GM10847 (cell line): ENCODE data around the gene NKAIN2.

ENCODE experiments used
- POLR2A ChIP-seq: IDR thresholded peaks from 2 replicates; pipeline ENCODE4 v1.6.1; 2011; ENCODE audit not compliant: insufficient read length; ENCODE audit errors: extremely low read depth

NKAIN2 gene

DNA sequence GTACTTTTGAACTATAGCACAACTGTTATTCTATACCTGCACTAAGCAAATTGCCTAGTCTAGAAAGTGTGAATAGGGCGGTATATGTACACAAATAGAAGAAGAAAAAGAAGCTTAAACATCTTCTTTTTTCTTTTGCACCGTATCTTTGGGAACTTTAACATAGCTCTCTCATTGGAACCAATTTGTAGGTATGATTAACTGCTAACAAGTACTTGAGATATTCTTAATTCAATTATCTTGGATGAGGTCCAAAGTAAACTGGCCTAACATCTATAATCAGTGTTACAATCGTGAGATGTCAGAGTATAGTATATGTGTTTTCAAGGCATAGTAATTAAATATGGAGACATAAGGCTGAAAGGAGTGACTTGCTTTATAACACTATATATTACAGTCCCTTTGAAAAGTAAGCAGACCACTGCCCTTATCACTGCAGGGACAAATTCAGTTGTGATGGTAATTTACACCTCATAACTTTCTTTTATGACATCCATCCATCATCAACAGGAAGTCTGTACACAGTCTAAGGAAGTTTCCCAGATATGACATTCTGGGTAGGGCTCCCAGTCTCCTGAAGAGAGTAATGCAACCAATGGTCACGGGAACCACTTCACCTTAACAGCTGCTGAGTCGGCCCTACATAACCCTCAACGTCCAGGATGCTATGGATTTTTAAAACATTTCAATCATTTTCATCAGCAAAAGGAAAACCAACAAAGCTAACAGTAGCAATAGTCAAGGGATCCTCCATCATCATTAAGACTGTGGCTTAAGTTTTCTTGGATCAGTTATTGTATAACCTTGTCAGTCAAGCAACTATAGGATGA lies 37.6 kb downstream of the NKAIN2 start:
- no peak for TF ChIP-seq POLR2A

DNA sequence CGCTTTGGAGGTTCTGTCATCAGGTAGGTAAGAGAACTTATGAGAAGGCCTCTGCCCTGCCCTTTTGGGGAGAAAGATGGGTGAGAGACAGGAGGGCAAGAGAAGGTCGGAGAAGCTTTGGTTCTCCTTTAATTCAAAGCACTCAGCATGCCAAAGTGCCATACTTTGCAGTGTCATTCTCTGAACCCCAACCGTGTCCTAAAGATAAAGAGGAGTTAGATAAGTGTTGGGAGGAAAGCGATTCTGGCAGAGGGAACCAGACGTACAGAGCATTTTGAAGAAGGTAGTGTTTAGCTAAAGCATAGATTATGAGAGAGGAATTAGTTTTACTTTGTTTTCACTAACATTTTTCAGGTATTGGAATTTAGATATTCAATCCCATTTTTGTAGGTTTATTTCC lies 40.3 kb downstream of the NKAIN2 start:
- no peak for TF ChIP-seq POLR2A

DNA sequence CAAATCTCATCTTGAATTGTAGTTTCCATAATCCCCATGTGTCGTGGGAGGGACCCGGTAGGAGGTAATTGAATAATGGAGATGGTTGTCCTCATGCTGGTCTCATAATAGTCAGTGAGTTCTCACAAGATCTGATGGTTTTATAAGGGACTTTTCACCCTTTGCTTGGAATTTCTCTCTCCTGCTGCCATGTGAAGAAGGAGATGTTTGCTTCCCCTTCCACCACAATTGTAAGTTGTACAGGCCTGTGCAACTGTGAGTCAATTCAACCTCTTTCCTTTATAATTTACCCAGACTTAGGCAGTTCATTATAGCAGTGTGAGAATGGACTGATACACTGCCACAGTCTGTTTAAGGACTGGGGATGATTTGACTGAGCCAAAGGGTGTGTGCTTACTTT lies 44.7 kb downstream of the NKAIN2 start:
- no peak for TF ChIP-seq POLR2A

DNA sequence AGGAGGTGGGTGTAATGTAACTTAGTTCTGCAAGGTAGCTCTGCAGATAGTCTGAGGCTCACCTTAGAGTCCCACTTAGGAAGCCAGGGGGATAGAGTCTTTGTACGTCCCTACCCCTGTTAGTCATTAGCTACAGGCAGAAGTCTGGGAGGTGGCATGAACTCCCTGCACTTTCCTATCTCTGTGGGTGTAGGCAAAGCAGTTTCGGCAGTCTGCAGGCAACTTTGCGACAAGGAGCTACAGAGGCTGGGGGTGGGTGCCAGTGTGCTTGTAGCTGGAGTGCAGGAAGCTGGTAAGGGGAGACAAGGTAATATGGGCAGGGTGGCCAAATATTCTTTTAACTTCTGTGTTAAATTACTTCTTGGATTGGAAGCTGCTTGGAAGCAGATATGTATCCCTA lies 45.7 kb downstream of the NKAIN2 start:
- no peak for TF ChIP-seq POLR2A

- no peak for TF ChIP-seq POLR2A
Observed at GRCh38 chr6:123850555-123850954, 46.9 kb downstream of the NKAIN2 start.

DNA sequence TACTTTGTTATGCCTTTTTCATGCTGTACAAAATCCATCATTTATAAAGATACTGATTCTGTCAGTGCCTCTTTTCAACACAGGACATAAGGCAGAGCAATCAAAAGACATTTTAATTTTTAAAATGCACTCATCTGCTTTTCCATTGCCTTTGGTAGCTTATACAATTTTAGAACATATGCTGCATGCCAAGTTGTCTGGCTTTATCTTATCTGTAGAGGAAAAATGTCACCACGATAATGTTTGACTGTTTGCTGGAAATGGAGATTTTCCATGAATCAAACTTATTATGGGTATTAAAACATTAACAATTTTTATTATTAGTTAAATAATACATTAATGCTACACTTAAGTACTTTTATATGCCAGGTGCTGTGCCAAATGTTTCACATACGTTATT lies 50.5 kb downstream of the NKAIN2 start:
- TF ChIP-seq POLR2A = no peak

DNA sequence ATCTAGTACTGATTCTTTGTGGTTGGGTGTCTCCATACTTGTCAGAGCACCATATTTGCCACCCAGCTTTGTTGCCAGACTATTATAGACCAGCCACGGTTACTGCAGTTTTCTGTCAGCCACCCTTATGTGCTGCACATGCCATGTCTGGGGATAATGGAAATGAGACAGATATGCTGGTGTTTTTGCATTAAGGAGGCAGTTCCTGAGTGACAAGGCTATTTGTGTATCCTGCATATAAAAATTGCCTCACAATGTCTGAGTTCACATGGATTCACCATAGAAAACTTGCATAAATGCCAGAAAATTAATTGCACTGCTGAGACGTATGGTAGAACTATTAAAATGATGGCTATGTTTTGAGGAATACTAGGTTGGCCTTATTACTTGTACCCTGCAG lies 51.8 kb downstream of the NKAIN2 start:
- no peak for TF ChIP-seq POLR2A

DNA sequence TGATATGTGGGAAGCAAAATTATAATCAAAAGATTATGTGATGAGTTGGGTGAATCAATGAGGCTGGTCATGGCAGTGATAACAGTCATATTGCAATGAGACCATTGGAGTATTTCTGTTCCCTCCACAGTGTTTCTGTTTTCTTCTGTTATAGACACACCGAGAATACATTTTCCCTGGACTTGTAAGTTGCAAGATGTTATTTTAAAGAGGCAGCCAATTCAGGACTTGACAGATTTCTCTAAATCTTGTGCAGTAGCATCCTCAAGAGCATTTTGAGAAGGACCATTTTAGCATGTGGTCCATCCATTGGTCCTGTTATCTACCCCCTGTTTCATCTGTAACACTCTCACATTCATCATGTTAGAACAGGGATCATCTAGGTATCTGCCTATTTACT lies 55.6 kb downstream of the NKAIN2 start:
- no peak for TF ChIP-seq POLR2A

DNA sequence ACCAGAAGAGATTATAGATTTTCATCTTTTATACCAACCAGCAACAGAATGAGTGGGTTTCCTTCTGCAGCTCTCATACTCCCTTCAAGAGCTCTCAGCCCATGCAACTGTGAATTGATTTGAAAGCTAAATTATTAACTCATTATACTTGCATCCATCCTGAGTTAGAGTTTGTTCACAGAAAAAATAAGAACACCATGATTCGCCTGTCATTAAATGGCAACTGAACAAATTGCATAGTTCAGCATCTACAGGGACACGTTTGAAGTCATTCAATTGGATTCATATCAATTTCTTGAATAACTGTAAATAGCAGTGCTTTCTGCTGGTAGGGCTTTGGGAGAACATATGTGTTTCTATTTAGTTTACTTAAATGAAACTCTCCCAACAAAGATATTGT lies 65.7 kb downstream of the NKAIN2 start:
- no peak for TF ChIP-seq POLR2A

GRCh38 chr6:123873974-123874373 lies 70.3 kb downstream of the NKAIN2 start:
- TF ChIP-seq POLR2A = no peak

DNA sequence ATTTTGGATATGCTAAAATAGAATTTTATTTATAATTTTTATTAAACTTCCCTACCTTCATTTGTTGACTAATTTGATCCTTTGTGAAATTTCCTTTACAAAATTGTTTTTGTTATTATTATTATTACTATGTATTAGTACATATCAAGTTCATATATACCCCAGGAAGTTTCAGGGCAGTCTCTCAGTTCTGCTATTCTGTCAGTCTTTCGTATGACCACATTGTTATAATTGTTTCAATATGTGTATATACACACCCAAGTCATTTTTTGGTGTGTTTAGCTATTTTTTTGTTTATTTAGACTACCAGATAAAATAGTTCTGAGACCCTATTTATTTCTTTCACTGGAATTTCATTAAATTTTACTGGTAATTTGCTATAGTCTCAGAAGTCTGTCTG lies 72.1 kb downstream of the NKAIN2 start:
- no peak for TF ChIP-seq POLR2A

DNA sequence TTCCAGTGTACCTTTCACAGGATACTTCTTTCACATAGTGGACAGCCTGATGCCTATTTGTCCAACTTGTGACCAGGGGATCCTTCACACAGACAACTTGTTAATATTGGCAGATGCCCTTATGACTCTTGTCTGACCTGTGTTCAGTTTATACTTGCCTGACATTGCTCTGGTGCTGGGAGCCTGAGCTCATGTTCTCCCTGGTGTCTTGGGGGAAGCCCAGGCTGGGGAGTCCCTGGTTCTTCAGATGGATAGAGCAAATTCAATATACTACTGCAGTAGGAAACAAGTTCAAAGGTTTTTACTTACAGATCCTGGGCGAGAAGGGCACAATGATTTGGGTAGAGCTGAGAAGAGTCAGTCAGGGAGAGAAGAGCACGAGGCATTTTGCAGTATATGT lies 76.1 kb downstream of the NKAIN2 start:
- TF ChIP-seq POLR2A = no peak

DNA sequence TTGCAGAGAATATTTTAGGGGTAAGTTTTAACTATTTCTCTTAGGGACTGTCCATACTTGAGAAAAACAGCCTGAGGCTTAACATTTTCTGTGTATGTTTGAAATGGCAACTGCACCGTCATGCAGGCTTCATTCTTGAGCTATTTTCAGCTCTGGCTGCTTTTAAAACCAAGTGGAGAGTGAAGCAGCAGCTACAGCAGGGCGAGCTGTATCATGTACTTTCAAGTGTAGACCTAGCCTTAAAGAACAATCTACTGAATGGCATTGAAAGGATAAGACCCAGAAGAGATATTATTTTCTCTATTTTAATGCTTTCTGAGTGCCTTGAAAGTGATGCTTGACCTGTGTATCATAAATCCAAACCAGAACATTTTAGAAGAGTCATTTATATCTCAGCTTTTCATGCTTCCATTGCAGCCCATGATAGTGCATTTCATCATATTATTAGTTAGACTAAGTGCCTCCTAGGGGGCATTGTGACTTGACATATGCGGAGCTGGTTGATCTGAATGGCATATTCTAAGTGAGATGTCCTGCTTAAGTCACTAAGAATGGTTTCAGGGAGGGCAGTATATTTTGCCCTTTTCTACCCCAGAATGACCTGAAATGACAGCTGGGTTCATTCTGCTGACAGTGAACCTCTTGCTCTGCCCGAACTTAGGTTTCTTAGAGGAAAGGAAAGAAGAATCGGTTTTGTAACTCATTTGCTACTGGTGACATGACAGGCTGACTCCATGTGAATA lies 85.3 kb downstream of the NKAIN2 start:
- TF ChIP-seq POLR2A = no peak

DNA sequence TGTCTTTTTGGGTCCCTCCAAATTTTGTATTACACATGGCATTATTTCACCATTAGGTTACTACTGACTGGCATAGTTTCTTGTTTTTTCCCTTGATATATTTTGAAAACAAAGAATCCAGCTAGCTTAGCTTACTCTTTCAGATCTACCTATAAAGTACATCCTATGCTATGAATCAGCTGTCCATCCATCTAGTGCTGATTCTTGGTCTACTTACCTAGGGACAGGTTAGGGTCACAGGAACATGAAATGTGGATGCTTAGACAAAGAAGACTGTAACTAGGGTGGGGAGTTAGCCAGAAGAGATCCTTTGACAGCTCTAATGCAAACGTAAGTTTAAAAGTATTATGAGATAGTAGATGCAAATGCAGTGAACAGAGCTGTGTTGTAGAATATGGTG lies 91.7 kb downstream of the NKAIN2 start:
- no peak for TF ChIP-seq POLR2A

DNA sequence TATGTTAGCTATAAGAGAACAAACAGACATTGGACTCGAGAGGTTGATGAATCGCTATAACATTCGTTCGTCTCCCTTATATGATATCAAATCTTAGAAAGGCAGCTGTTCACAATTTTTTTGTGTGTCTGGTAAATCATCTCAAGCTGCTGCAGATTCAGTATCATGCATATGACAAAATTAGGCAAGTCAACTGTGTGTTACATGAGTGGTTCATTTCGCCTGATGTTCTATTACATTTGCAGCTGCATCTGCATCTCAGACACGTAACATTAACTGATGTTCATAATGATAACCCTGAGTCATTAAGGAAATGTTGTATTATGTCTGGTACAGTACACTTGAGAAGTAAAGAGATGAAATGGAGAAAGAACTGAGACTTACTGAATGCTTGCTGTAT lies 92.1 kb downstream of the NKAIN2 start:
- no peak for TF ChIP-seq POLR2A

DNA sequence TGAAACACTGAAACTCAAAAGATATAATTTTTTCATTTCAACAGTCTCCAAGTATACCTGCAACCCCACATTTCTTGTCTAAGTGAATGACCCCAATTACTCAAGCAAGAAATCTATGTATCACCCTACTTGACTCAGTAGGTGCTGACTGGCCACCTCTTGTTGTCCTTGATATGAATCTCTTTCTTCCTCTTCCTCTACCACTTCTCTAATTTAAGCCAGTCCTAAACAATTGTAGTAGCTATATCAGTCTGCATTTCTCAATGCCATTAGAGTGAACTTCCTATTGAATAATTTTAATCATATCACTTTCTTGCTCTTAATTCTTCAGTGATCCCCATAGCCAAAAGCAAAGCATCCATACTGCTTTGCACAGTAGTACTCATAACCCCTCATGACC lies 93.2 kb downstream of the NKAIN2 start:
- no peak for TF ChIP-seq POLR2A

DNA sequence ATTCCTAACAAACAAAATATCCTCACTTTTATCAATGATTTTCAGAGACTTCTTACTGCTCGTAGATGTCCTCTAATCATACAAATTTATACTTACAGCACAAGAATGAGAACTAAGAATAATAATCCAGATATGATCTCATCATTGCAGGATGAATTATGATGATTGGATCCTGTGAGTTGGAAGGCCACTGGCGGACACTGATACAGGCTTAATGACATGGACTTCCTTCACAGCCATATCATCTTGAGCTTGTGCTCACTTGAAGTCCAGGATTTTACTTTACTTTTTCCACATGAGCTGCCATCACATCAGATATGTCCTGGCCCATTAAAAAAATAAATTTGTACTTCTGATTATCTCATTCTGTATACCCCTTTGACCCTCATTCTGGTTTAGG lies 94.3 kb downstream of the NKAIN2 start:
- no peak for TF ChIP-seq POLR2A
